ENCODE results near the gene FAM90A26.
"Not testable (repeated sequence)": the region's sequence is repeated elsewhere in the genome, so short reads cannot be mapped to it uniquely, and the experiment has no call there.

DNA sequence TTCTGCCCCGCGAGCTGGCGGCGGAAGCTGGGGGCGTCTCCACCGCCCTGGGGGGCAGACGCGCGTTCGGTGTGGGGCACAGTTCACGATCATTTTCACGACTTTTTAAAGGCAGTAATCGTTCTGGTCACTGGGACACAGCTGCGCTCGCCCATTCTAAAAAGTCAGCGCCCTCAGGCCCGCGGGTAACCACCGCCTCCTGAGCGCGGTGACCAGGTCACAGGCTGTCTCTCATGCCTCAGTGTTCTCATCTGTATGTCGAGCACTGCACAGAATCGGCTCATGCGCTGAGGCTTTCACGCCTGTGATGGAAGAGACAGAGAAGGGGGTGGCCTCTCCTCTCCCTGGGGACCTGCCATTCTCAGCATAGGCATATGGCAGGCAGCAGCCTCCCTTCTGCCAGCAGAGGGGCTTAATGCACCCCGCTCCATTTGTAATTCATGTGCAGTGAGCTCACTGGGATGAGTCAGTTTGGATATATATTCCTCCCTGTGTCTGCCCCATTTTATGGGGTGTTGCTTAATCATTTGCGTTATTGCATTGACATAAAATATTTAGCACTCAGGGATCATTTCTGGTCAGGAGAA lies 16.5 kb upstream of the FAM90A26 start:
- TF ChIP-seq, protein P1, sequence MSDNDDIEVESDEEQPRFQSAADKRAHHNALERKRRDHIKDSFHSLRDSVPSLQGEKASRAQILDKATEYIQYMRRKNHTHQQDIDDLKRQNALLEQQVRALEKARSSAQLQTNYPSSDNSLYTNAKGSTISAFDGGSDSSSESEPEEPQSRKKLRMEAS (IDR thresholded peaks at IDR 0.05), result 0 out of 2 replicates have a peak, but pooled peaks have one; percentile 36
- not testable (repeated sequence) for TF ChIP-seq MYC (IDR thresholded peaks at IDR 0.05; ENCODE audit: borderline replicate concordance, low read length); KDM1A (IDR thresholded peaks at IDR 0.05; ENCODE audit: low read depth); JUN (IDR thresholded peaks at IDR 0.05); ZNF302 (CRISPR knock-in tag; IDR thresholded peaks at IDR 0.05); MAFK (IDR thresholded peaks at IDR 0.05; ENCODE audit: partially characterized antibody); RNF2 (IDR thresholded peaks at IDR 0.05; ENCODE audit: borderline replicate concordance, low read depth); RAD21 (conservative IDR thresholded peaks at IDR 0.05 in 1 of 2, IDR thresholded peaks at IDR 0.05 in 1 of 2); SREBF2 (IDR thresholded peaks at IDR 0.05)
- TF ChIP-seq, protein P2, sequence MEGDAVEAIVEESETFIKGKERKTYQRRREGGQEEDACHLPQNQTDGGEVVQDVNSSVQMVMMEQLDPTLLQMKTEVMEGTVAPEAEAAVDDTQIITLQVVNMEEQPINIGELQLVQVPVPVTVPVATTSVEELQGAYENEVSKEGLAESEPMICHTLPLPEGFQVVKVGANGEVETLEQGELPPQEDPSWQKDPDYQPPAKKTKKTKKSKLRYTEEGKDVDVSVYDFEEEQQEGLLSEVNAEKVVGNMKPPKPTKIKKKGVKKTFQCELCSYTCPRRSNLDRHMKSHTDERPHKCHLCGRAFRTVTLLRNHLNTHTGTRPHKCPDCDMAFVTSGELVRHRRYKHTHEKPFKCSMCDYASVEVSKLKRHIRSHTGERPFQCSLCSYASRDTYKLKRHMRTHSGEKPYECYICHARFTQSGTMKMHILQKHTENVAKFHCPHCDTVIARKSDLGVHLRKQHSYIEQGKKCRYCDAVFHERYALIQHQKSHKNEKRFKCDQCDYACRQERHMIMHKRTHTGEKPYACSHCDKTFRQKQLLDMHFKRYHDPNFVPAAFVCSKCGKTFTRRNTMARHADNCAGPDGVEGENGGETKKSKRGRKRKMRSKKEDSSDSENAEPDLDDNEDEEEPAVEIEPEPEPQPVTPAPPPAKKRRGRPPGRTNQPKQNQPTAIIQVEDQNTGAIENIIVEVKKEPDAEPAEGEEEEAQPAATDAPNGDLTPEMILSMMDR (IDR thresholded peaks at IDR 0.05), result not testable (repeated sequence)
- TF ChIP-seq, protein P3, sequence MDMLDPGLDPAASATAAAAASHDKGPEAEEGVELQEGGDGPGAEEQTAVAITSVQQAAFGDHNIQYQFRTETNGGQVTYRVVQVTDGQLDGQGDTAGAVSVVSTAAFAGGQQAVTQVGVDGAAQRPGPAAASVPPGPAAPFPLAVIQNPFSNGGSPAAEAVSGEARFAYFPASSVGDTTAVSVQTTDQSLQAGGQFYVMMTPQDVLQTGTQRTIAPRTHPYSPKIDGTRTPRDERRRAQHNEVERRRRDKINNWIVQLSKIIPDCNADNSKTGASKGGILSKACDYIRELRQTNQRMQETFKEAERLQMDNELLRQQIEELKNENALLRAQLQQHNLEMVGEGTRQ (IDR thresholded peaks at IDR 0.05), result not testable (repeated sequence)
